Pulmonary artery endothelial cell (primary cell): Measurements from ENCODE around the gene ANGPT4. TPM values are rescaled to one million over a fixed set of nuclear protein-coding genes. Genes with fewer than 3 reads are reported as not detected.

Experiments used
- DNase-seq: peaks from one replicate; pipeline ENCODE4 v3.0.0-alpha.2; 2011; ENCODE audit warnings: low read depth, low spot score
- total RNA-seq: library from RNA; depleted of rRNA; stranded (reverse); fragments of >200 nt; gene quantifications from 2 replicates; pipeline ENCODE4 v1.2.3, GENCODE V29; 2014

Gene ANGPT4
- total RNA-seq, 1 donor from 2014 or later, result not detected

GRCh38 chr20:942611-943010, 26.5 kb upstream of the ANGPT4 start:
- DNase-seq, result no peak

- DNase-seq, result no peak
Observed at GRCh38 chr20:940926-941325, 24.8 kb upstream of the ANGPT4 start.

GRCh38 chr20:939606-940005, 23.5 kb upstream of the ANGPT4 start:
- no peak for DNase-seq

- DNase-seq, result no peak
Observed at GRCh38 chr20:934186-934840, 18.2 kb upstream of the ANGPT4 start.

- no peak for DNase-seq
Observed at GRCh38 chr20:933029-933428, 16.9 kb upstream of the ANGPT4 start.

- no peak for DNase-seq
Observed at GRCh38 chr20:931401-931800, 15.3 kb upstream of the ANGPT4 start.

- DNase-seq, result no peak
Observed at GRCh38 chr20:926670-927069, 10.5 kb upstream of the ANGPT4 start.

- no peak for DNase-seq
Observed at GRCh38 chr20:925516-925915, 9.4 kb upstream of the ANGPT4 start.

GRCh38 chr20:924639-925038, 8.5 kb upstream of the ANGPT4 start:
- DNase-seq, result no peak

- DNase-seq, result no peak
Observed at GRCh38 chr20:922781-923180, 6.6 kb upstream of the ANGPT4 start.

GRCh38 chr20:921068-921467, 4.9 kb upstream of the ANGPT4 start:
- no peak for DNase-seq

- no peak for DNase-seq
Observed at GRCh38 chr20:920311-920710, 4.2 kb upstream of the ANGPT4 start.

- no peak for DNase-seq
Observed at GRCh38 chr20:919491-919916, 3.4 kb upstream of the ANGPT4 start.

- DNase-seq, result no peak
Observed at GRCh38 chr20:917416-917815, 1.3 kb upstream of the ANGPT4 start.

- DNase-seq, result no peak
Observed at GRCh38 chr20:916825-917224, 691 bp upstream of the ANGPT4 start.

GRCh38 chr20:914727-915498, 1.2 kb downstream of the ANGPT4 start:
- DNase-seq, result no peak

- no peak for DNase-seq
Observed at GRCh38 chr20:913306-913849, 2.8 kb downstream of the ANGPT4 start.

- DNase-seq, result no peak
Observed at GRCh38 chr20:911882-912600, 4.1 kb downstream of the ANGPT4 start.

- no peak for DNase-seq
Observed at GRCh38 chr20:910870-911770, 5.0 kb downstream of the ANGPT4 start.

- DNase-seq, result no peak
Observed at GRCh38 chr20:910132-910869, 5.8 kb downstream of the ANGPT4 start.
